HS-27A (cell line): ENCODE data around the gene EPHX1.
"Not testable (repeated sequence)": the region's sequence is repeated elsewhere in the genome, so short reads cannot be mapped to it uniquely, and the experiment has no call there.

ENCODE experiments used
- DNase-seq: peaks from one replicate; pipeline ENCODE4 v3.0.0-alpha.2; 2012; ENCODE audit warnings: low read depth, missing footprints

Gene EPHX1

GRCh38 chr1:225881081-225881958, 71.4 kb downstream of the EPHX1 start:
- no peak for DNase-seq

GRCh38 chr1:225881959-225882693, 72.2 kb downstream of the EPHX1 start, which contains the start of gene TMEM63A:
TMEM63A (minus strand) TSS chr1:225882380; CDS start chr1:225877580, 4,800 bp downstream.
- peak; percentile 40 for DNase-seq

- peak; percentile 14 for DNase-seq
Measured at GRCh38 chr1:225882694-225883615, 73.0 kb downstream of the EPHX1 start.

- DNase-seq: no peak
Measured at GRCh38 chr1:225883616-225884265, 73.8 kb downstream of the EPHX1 start.

GRCh38 chr1:225885336-225885735, 75.4 kb downstream of the EPHX1 start:
- no peak for DNase-seq

GRCh38 chr1:225886159-225887029, 76.5 kb downstream of the EPHX1 start:
- no peak for DNase-seq

- no peak for DNase-seq
Measured at GRCh38 chr1:225887030-225887314, 77.0 kb downstream of the EPHX1 start.

GRCh38 chr1:225887554-225888288, 77.8 kb downstream of the EPHX1 start:
- not testable (repeated sequence) for DNase-seq

- DNase-seq: no peak
Measured at GRCh38 chr1:225888289-225888897, 78.5 kb downstream of the EPHX1 start.

GRCh38 chr1:225888898-225889601, 79.1 kb downstream of the EPHX1 start, which contains the start of gene LEFTY1:
LEFTY1 (minus strand) TSS chr1:225889146; CDS start chr1:225889066, 80 bp downstream.
- DNase-seq: no peak

GRCh38 chr1:225889743-225890142, 79.8 kb downstream of the EPHX1 start:
- no peak for DNase-seq

GRCh38 chr1:225890346-225891228, 80.7 kb downstream of the EPHX1 start:
- no peak for DNase-seq

- DNase-seq: no peak
Measured at GRCh38 chr1:225891229-225891972, 81.5 kb downstream of the EPHX1 start.

GRCh38 chr1:225892307-225892706, 82.4 kb downstream of the EPHX1 start:
- DNase-seq: no peak
